ENCODE results near the gene ADGRG6. TPM values are rescaled to one million over a fixed set of nuclear protein-coding genes. Genes with fewer than 3 reads are reported as not detected.
"Not testable (repeated sequence)": the region's sequence is repeated elsewhere in the genome, so short reads cannot be mapped to it uniquely, and the experiment has no call there.

ADGRG6 gene
- polyA plus RNA-seq, 1 experiment = 25.4 TPM

DNA sequence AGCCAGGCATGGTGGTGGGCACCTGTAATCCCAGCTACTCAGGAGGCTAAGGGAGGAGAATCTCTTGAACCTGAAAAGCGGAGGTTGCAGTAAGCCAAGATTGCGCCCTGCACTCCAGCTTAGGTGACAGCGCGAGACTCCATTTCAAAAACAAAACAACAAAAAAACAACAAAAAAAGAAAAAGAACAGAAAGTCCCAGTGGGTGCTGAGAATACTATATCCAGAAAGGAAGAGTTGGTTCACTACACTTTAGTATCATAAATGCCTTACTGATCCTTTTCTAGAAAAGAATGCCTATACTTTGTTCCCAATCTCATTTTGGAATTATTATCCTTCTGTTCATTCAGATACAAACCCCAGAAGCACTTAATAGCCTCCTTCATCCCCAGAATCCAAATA lies 20.9 kb upstream of the ADGRG6 start:
- DNase-seq (ENCODE audit: low read depth) = no peak
- Histone ChIP-seq H3K4me3 (ENCODE audit: low read depth, low read length) (no peak overlapping the region), H3K27me3 (ENCODE audit: control insufficient read depth, insufficient read depth, low read length) (no peaks in the 10 kb centered on the region), H3K36me3 (ENCODE audit: control insufficient read depth, insufficient read depth, low read length) (no peaks in the 10 kb centered on the region)
- CTCF ChIA-PET = no interaction called here
- POLR2A ChIA-PET = no interaction called here
- TF ChIP-seq CTCF (IDR thresholded peaks at IDR 0.05; ENCODE audit: insufficient read depth, low read depth, low read length) = no peak

DNA sequence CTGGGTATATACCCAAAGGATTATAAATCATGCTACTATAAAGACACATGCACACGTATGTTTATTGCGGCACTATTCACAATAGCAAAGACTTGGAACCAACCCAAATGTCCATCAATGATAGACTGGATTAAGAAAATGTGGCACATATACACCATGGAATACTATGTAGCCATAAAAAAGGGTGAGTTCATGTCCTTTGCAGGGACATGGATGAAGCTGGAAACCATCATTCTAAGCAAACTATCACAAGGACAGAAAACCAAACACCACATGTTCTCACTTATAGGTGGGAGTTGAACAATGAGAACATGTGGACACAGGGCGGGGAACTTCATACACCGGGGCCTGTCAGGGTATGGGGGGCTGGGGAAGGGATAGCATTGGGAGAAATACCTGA lies 18.7 kb upstream of the ADGRG6 start:
- H3K27me3 ChIP-seq (ENCODE audit: control insufficient read depth, insufficient read depth, low read length); H3K4me3 ChIP-seq (ENCODE audit: low read depth, low read length); DNase-seq (ENCODE audit: low read depth); POLR2A ChIA-PET; CTCF ChIA-PET; H3K36me3 ChIP-seq (ENCODE audit: control insufficient read depth, insufficient read depth, low read length): not testable (repeated sequence)

DNA sequence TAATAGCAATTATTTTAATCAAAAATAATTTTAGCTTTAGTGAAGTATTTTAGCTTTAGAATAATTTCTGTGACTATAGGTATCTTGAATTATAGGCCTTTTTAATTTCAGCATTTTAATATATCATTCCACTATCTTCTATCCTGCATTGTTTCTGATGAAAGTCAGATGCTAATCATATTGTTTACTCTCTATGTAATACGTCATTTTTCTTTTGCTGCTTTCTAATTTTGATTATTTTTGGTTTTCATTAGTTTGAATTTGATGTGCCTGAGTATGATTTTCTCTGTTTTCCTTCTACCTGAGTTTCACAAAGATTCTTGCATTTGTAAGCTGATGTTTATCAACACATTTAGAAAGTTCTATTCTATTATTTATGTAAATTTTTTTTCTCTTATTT lies 17.4 kb upstream of the ADGRG6 start:
- POLR2A ChIA-PET = no interaction called here
- CTCF ChIA-PET = no interaction called here
- Histone ChIP-seq H3K4me3 (ENCODE audit: low read depth, low read length) (no peak overlapping the region), H3K36me3 (ENCODE audit: control insufficient read depth, insufficient read depth, low read length) (no peaks in the 10 kb centered on the region), H3K27me3 (ENCODE audit: control insufficient read depth, insufficient read depth, low read length) (no peaks in the 10 kb centered on the region)
- no peak for TF ChIP-seq CTCF (IDR thresholded peaks at IDR 0.05; ENCODE audit: insufficient read depth, low read depth, low read length)
- DNase-seq (ENCODE audit: low read depth) = no peak

- DNase-seq (ENCODE audit: low read depth) = no peak
- CTCF ChIA-PET = interaction anchor here (0.9 kb wide), 2 partner anchors 12 to 22 kb away, joined by 3 to 5 read pairs; no protein-coding TSS in a partner anchor
- Histone ChIP-seq H3K36me3 (ENCODE audit: control insufficient read depth, insufficient read depth, low read length) (no peaks in the 10 kb centered on the region), H3K27me3 (ENCODE audit: control insufficient read depth, insufficient read depth, low read length) (no peaks in the 10 kb centered on the region), H3K4me3 (ENCODE audit: low read depth, low read length) (no peak overlapping the region)
- TF ChIP-seq CTCF (IDR thresholded peaks at IDR 0.05; ENCODE audit: insufficient read depth, low read depth, low read length) = no peak
- POLR2A ChIA-PET = no interaction called here
These were observed 16.3 kb upstream of the ADGRG6 start for GRCh38 chr6:142285235-142286087.

GRCh38 chr6:142286088-142286409 lies 15.8 kb upstream of the ADGRG6 start:
- POLR2A ChIA-PET = no interaction called here
- Histone ChIP-seq H3K4me3 (ENCODE audit: low read depth, low read length) (no peak overlapping the region), H3K36me3 (ENCODE audit: control insufficient read depth, insufficient read depth, low read length) (no peaks in the 10 kb centered on the region), H3K27me3 (ENCODE audit: control insufficient read depth, insufficient read depth, low read length) (no peaks in the 10 kb centered on the region)
- no peak for TF ChIP-seq CTCF (IDR thresholded peaks at IDR 0.05; ENCODE audit: insufficient read depth, low read depth, low read length)
- CTCF ChIA-PET = no interaction called here
- DNase-seq (ENCODE audit: low read depth) = no peak

GRCh38 chr6:142289687-142290086 lies 12.1 kb upstream of the ADGRG6 start:
- Histone ChIP-seq H3K36me3 (ENCODE audit: control insufficient read depth, insufficient read depth, low read length) (no peaks in the 10 kb centered on the region), H3K27me3 (ENCODE audit: control insufficient read depth, insufficient read depth, low read length) (no peaks in the 10 kb centered on the region), H3K4me3 (ENCODE audit: low read depth, low read length) (no peak overlapping the region)
- ChIA-PET CTCF (no interaction called here), POLR2A (no interaction called here)
- no peak for DNase-seq (ENCODE audit: low read depth)
- no peak for TF ChIP-seq CTCF (IDR thresholded peaks at IDR 0.05; ENCODE audit: insufficient read depth, low read depth, low read length)

Measured in BJ (cell line).